ENCODE measurements around the gene MROH7.

Gene MROH7

GRCh38 chr1:54743416-54744226, 102.0 kb downstream of the MROH7 start:
- DNase-seq, result no peak

GRCh38 chr1:54744696-54745095, 103.1 kb downstream of the MROH7 start:
- no peak for DNase-seq

GRCh38 chr1:54745274-54745673, 103.7 kb downstream of the MROH7 start:
- DNase-seq, result no peak

- DNase-seq, result no peak
These were observed 104.3 kb downstream of the MROH7 start for GRCh38 chr1:54745864-54746263.

GRCh38 chr1:54748094-54748835, 106.7 kb downstream of the MROH7 start:
- no peak for DNase-seq

- no peak for DNase-seq
These were observed 109.0 kb downstream of the MROH7 start for GRCh38 chr1:54750596-54750995.

- no peak for DNase-seq
These were observed 109.8 kb downstream of the MROH7 start for GRCh38 chr1:54751426-54751825.

GRCh38 chr1:54754045-54754444, 112.5 kb downstream of the MROH7 start:
- no peak for DNase-seq

GRCh38 chr1:54754486-54755285, 113.1 kb downstream of the MROH7 start:
- DNase-seq, result no peak

GRCh38 chr1:54757833-54758232, 116.2 kb downstream of the MROH7 start:
- DNase-seq, result no peak

GRCh38 chr1:54758678-54759348, 117.2 kb downstream of the MROH7 start:
- DNase-seq, result no peak
